ENCODE results near the gene CEP20.

Gene CEP20

DNA sequence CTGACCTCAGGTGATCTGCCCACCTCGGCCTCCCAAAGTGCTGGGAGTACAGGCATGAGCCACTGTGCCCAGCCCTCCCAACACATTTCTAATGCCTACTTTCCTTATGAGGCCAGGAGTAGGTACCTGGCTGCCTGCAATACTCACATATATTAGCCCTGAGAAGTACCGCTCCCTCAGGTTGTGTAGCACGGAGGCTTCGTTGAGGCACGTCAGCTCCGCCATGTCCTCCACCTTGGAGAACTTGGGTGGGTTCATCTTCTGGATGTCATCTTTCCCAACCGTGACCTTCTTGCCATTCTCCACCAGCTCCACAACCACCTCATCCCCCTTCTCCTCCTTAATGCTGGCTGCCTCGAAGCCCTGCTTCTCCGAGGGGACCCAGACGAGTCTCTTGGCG is 50.6 kb downstream of the CEP20 start:
- no peak overlapping the region for H3K27ac ChIP-seq
- H3K4me3 ChIP-seq (ENCODE audit: low read depth, low read length): no peak overlapping the region
- no peaks in the 10 kb centered on the region for H3K27me3 ChIP-seq (replicated peaks)
- TF ChIP-seq, protein P1, sequence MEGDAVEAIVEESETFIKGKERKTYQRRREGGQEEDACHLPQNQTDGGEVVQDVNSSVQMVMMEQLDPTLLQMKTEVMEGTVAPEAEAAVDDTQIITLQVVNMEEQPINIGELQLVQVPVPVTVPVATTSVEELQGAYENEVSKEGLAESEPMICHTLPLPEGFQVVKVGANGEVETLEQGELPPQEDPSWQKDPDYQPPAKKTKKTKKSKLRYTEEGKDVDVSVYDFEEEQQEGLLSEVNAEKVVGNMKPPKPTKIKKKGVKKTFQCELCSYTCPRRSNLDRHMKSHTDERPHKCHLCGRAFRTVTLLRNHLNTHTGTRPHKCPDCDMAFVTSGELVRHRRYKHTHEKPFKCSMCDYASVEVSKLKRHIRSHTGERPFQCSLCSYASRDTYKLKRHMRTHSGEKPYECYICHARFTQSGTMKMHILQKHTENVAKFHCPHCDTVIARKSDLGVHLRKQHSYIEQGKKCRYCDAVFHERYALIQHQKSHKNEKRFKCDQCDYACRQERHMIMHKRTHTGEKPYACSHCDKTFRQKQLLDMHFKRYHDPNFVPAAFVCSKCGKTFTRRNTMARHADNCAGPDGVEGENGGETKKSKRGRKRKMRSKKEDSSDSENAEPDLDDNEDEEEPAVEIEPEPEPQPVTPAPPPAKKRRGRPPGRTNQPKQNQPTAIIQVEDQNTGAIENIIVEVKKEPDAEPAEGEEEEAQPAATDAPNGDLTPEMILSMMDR (IDR thresholded peaks at IDR 0.05; ENCODE audit: low read depth, low read length, missing control alignments): no peak
- no peak for DNase-seq
- in situ Hi-C loops (cut with HindIII; ENCODE audit: low pct_ligation_motif_present, low sequenced_read_pairs): no loop called here
- no peaks in the 10 kb centered on the region for H3K36me3 ChIP-seq (replicated peaks)

DNA sequence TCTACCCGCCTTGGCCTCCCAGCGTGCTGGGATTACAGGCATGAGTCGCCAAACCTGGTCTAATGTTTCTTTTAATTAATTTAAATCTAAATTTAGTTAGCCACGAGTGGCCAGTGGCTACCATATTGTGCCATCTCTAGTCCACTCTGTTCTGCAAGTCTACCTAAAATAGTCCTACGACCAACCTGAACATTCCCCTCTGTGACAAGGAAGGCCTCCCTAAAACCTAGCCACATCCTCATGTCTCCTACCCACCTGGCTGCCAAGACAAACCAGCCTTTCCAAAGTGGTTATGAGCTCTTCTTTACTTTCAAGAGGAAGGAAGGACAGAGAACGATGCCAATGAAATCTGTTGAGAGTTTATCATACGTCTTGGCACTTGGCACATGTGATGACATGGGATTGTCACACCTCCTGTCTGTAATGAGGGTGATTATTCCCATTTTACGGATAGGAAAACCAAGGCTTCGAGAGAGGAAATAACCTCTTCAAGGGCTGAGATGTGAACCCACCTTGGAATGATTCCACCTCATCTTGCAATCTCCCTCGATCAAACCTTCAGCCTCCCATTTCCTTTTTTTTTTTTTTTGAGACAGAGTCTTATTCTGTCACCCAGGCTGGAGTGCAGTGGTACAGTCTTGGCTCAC is 51.3 kb downstream of the CEP20 start:
- in situ Hi-C loops (cut with HindIII; ENCODE audit: low pct_ligation_motif_present, low sequenced_read_pairs): no loop called here
- no peaks in the 10 kb centered on the region for H3K36me3 ChIP-seq (replicated peaks)
- H3K27ac ChIP-seq: no peak overlapping the region
- no peaks in the 10 kb centered on the region for H3K27me3 ChIP-seq (replicated peaks)
- no peak for DNase-seq
- TF ChIP-seq, protein P1 (IDR thresholded peaks at IDR 0.05; ENCODE audit: low read depth, low read length, missing control alignments): no peak
- H3K4me3 ChIP-seq (ENCODE audit: low read depth, low read length): no peak overlapping the region

DNA sequence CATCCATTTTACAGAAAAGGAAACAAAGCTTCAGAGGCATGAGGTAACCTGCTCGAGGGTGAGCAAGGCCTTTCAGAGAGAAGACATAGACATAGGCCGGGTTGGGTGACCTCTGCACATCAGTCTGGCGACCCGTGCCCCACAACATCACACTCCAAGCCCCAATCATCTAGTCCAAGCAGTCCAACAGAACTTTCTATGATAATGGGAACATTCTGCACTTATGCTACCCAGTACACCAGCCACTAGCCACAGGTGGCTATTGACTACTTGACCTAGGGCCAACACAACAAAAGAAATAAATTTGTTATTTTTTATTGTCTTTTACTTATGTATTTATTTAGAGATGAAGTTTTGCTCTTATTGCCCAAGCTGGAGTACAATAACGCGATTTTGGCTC is 52.3 kb downstream of the CEP20 start:
- TF ChIP-seq, protein P1 (IDR thresholded peaks at IDR 0.05; ENCODE audit: low read depth, low read length, missing control alignments): no peak
- Histone ChIP-seq H3K36me3 (replicated peaks) (no peaks in the 10 kb centered on the region), H3K4me3 (ENCODE audit: low read depth, low read length) (no peak overlapping the region), H3K27ac (no peak overlapping the region), H3K27me3 (replicated peaks) (no peaks in the 10 kb centered on the region)
- DNase-seq: no peak
- in situ Hi-C loops (cut with HindIII; ENCODE audit: low pct_ligation_motif_present, low sequenced_read_pairs): no loop called here

DNA sequence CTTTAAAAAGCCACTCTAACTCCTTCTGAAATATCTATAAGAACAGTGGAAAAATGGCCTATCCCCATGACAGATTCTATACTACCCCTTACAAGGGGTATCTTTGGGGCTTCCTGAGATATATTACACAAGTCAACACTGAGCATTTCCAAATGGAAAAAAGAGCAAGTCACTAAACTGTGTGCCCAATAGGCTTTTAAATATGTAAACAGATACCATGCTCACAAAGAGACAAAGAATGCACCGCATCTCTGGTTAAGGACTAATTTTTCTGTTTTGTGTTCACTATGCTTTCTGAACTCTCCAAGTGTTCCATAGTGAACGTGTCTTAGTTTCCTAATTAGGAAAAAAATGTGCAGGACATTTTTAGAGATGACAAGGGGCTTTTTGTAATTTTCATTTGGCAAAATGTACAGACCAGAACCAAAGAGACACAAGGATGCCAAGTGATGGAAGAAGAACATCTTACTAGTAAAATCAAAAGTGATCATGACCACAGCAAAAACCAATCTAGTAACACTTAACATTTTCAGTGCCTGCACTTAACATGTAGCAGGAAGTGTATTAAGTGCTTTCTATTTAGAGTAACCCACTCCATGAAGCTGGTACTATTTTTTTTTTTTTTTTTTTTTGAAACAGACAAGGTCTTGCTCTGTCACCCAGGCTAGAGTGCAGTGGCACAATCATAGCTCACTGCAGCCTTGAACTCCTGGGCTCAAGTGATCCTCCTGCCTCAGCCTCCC is 53.1 kb downstream of the CEP20 start:
- in situ Hi-C loops (cut with HindIII; ENCODE audit: low pct_ligation_motif_present, low sequenced_read_pairs): no loop called here
- H3K36me3 ChIP-seq (replicated peaks): no peaks in the 10 kb centered on the region
- H3K4me3 ChIP-seq (ENCODE audit: low read depth, low read length): no peak overlapping the region
- no peak overlapping the region for H3K27ac ChIP-seq
- H3K27me3 ChIP-seq (replicated peaks): no peaks in the 10 kb centered on the region
- TF ChIP-seq, protein P1 (IDR thresholded peaks at IDR 0.05; ENCODE audit: low read depth, low read length, missing control alignments): no peak
- no peak for DNase-seq

DNA sequence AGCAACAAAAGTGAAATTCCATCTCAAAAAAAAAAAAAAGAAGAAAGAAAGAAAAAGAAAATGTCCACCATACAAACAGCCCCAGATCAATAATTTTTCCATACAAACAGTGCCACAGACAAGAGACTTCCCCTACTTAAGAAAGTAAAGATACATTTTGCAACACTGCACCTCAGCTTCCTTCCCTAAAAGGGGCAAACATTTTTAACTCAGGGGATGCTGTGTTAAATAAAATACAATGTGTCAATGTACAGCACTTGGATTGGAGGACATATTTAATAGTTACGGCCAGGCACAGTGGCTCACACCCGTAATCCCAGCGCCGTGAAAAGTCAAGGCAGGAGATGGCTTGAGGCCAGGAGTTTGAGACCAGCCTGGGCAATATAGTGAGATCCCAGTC is 53.9 kb downstream of the CEP20 start:
- in situ Hi-C loops (cut with HindIII; ENCODE audit: low pct_ligation_motif_present, low sequenced_read_pairs): no loop called here
- TF ChIP-seq, protein P1 (IDR thresholded peaks at IDR 0.05; ENCODE audit: low read depth, low read length, missing control alignments): no peak
- H3K4me3 ChIP-seq (ENCODE audit: low read depth, low read length): no peak overlapping the region
- H3K27ac ChIP-seq: no peak overlapping the region
- no peaks in the 10 kb centered on the region for H3K27me3 ChIP-seq (replicated peaks)
- no peaks in the 10 kb centered on the region for H3K36me3 ChIP-seq (replicated peaks)
- DNase-seq: no peak

Measured in brain microvascular endothelial cell (primary cell).